HG02678 (cell line): ENCODE results near the gene PTPRN2.
"Not testable (repeated sequence)": the region's sequence is repeated elsewhere in the genome, so short reads cannot be mapped to it uniquely, and the experiment has no call there.

Source experiments
- ATAC-seq: cut with Tn5 transposase; IDR thresholded peaks from one replicate; pipeline ENCODE4 v1.9.1; 2021; ENCODE audit warnings: mild to moderate bottlenecking, moderate library complexity; ENCODE audit not compliant: unreplicated experiment

Gene PTPRN2

GRCh38 chr7:158428131-158428836, 159.3 kb downstream of the PTPRN2 start:
- ATAC-seq = no peak

GRCh38 chr7:158425676-158426075, 161.9 kb downstream of the PTPRN2 start:
- not testable (repeated sequence) for ATAC-seq

- no peak for ATAC-seq
Observed at GRCh38 chr7:158424531-158424930, 163.1 kb downstream of the PTPRN2 start.

- ATAC-seq = no peak
Observed at GRCh38 chr7:158424011-158424410, 163.6 kb downstream of the PTPRN2 start.

- no peak for ATAC-seq
Observed at GRCh38 chr7:158422887-158423560, 164.6 kb downstream of the PTPRN2 start.

- ATAC-seq = no peak
Observed at GRCh38 chr7:158422196-158422886, 165.3 kb downstream of the PTPRN2 start.

- no peak for ATAC-seq
Observed at GRCh38 chr7:158421361-158421760, 166.3 kb downstream of the PTPRN2 start.

GRCh38 chr7:158420591-158421340, 166.9 kb downstream of the PTPRN2 start:
- ATAC-seq = no peak

GRCh38 chr7:158419238-158419785, 168.3 kb downstream of the PTPRN2 start:
- no peak for ATAC-seq

- not testable (repeated sequence) for ATAC-seq
Observed at GRCh38 chr7:158418395-158418794, 169.2 kb downstream of the PTPRN2 start.

GRCh38 chr7:158416283-158416933, 171.2 kb downstream of the PTPRN2 start:
- no peak for ATAC-seq

GRCh38 chr7:158415316-158415715, 172.3 kb downstream of the PTPRN2 start:
- no peak for ATAC-seq

GRCh38 chr7:158414486-158414961, 173.1 kb downstream of the PTPRN2 start:
- no peak for ATAC-seq

GRCh38 chr7:158414002-158414401, 173.6 kb downstream of the PTPRN2 start:
- ATAC-seq = no peak

- no peak for ATAC-seq
Observed at GRCh38 chr7:158411232-158411950, 176.2 kb downstream of the PTPRN2 start.

GRCh38 chr7:158410720-158411119, 176.9 kb downstream of the PTPRN2 start:
- no peak for ATAC-seq

GRCh38 chr7:158409816-158410330, 177.8 kb downstream of the PTPRN2 start:
- no peak for ATAC-seq

GRCh38 chr7:158409120-158409519, 178.5 kb downstream of the PTPRN2 start:
- no peak for ATAC-seq

GRCh38 chr7:158408318-158408920, 179.2 kb downstream of the PTPRN2 start:
- ATAC-seq = no peak
